Psoas muscle (tissue), 8 donors: Measurements from ENCODE around the gene R3HDM1. TPM values are rescaled to one million over a fixed set of nuclear protein-coding genes. Genes with fewer than 3 reads are reported as not detected.

Source experiments
- ATAC-seq, 4 donors: fragments of 200-7000 bp; cut with Tn5 transposase; one replicate each; pipeline ENCODE4 v1.9.1; 2020; ENCODE audit warnings: moderate library complexity in 3 of 4, mild to moderate bottlenecking in 2 of 4
- DNase-seq, 2 donors: peaks; one replicate each; pipeline ENCODE4 v3.0.0-alpha.2; 2020
- H3K27ac ChIP-seq: fragments of 200-600 bp; one replicate; pipeline ENCODE4 v1.8.0; 2022
- H3K27me3 ChIP-seq, 3 donors: fragments of 200-600 bp in 1 of 3; one replicate each; pipeline versions ENCODE4 v1.6.1 to v1.8.0; 2013 to 2022; ENCODE audit warnings: low read length in 2 of 3, mild to moderate bottlenecking in 2 of 3, moderate library complexity in 1 of 3; ENCODE audit not compliant: insufficient read depth in 3 of 3
- H3K36me3 ChIP-seq, 2 donors: fragments of 200-600 bp in 1 of 2; one replicate each; pipeline versions ENCODE4 v1.6.1 to v1.8.0; 2013 to 2022; ENCODE audit warnings: low read depth in 1 of 2, mild to moderate bottlenecking in 1 of 2, moderate library complexity in 1 of 2; ENCODE audit not compliant: insufficient read depth in 1 of 2
- H3K4me1 ChIP-seq: fragments of 200-600 bp; one replicate; pipeline ENCODE4 v1.8.0; 2022
- H3K4me3 ChIP-seq: fragments of 200-600 bp; one replicate; pipeline ENCODE4 v1.8.0; 2022; ENCODE audit warnings: mild to moderate bottlenecking
- H3K9me3 ChIP-seq: fragments of 200-600 bp; one replicate; pipeline ENCODE4 v1.8.0; 2022
- WGBS, 3 donors: extraction: QIAGEN DNeasy Blood & Tissue Kit; methylation state at CpG; one replicate each; pipeline versions ENCODE4 v1.1.6 to v1.1.7; 2013; 5-methylcytosine and 5-hydroxymethylcytosine counted together
- intact Hi-C, 2 donors: fragments of 100-400 bp; cut with DNase I; formaldehyde crosslinking; loops; one replicate each; pipeline versions ENCODE4 v1.11.0 to v1.14.2; 2022
- polyA plus RNA-seq, 3 donors: library from polyadenylated mRNA; stranded (reverse); fragments of 200-250 nt; gene quantifications; one replicate each; pipeline ENCODE4 v1.2.3, GENCODE V29; 2013
- total RNA-seq, 4 donors: library from RNA; stranded (reverse); fragmentation: NEBNext Ultra II Directional in 2 of 4; extraction: Animal tissue kit (Norgen Biotek cat#: 25700) in 2 of 4; gene quantifications; one replicate each; pipeline versions ENCODE4 v1.2.1 to v1.2.4, GENCODE V29; 2021 to 2023
- TF ChIP-seq, protein P1 (sequence below): fragments of 200-600 bp; IDR thresholded peaks from one replicate; pipeline ENCODE4 v1.8.0; 2022; ENCODE audit warnings: antibody characterized with exemption
- donor health status: healthy with polysubstance abuse.
- donor health status: DM: no; HTN: no; CAD: no; lungs with moderate emphysema.
- donor health status: Bipolar disorder and iron deficiency.
- donor health status: healthy.
- donor health status: DM: yes; HTN: yes; CAD: no.
- donor health status: DM: no; HTN: no; CAD: no.
- donor health status: DM: no; HTN: no; CAD: no.
- donor health status: DM: yes; HTN: yes; CAD: no.

The R3HDM1 gene
- total and polyA plus RNA-seq, 7 donors: 4.6 to 25.3 (median 20.1) TPM

DNA sequence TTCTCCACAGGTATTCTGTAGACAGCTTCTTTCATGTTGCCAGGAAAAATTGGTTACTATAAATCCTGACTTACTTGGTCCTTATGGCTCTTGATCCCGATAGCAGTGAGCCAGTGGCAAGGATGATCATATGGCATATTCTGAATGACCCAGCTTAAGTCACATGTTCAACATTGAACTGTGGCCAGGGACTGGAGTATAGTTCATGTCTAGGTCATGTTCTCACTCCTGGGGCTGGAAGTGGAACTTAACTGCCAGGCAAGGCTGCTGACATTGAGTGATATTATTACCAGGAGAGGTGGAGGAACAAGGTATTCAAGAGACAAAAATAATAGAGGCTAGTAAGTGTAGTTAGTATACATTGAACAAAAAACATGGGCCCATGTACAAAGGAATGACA is 26.2 kb downstream of the R3HDM1 start:
- DNase-seq: no peak
- Histone ChIP-seq H3K4me1 (peaks cover 22% of the 10 kb centered on the region), H3K27me3 (no peaks in the 10 kb centered on the region), H3K9me3 (no peaks in the 10 kb centered on the region), H3K27ac (no peak overlapping the region), H3K36me3 (no peaks in the 10 kb centered on the region), H3K4me3 (no peak overlapping the region)
- TF ChIP-seq, protein P1, sequence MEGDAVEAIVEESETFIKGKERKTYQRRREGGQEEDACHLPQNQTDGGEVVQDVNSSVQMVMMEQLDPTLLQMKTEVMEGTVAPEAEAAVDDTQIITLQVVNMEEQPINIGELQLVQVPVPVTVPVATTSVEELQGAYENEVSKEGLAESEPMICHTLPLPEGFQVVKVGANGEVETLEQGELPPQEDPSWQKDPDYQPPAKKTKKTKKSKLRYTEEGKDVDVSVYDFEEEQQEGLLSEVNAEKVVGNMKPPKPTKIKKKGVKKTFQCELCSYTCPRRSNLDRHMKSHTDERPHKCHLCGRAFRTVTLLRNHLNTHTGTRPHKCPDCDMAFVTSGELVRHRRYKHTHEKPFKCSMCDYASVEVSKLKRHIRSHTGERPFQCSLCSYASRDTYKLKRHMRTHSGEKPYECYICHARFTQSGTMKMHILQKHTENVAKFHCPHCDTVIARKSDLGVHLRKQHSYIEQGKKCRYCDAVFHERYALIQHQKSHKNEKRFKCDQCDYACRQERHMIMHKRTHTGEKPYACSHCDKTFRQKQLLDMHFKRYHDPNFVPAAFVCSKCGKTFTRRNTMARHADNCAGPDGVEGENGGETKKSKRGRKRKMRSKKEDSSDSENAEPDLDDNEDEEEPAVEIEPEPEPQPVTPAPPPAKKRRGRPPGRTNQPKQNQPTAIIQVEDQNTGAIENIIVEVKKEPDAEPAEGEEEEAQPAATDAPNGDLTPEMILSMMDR: no peak
- intact Hi-C loops: no loop called here
- peak; percentile 79 to 93 (median 86) for ATAC-seq
- 15 to 25% (median 25%) methylated on average over 1 of the region's 1 CpG for WGBS, 3 donors

DNA sequence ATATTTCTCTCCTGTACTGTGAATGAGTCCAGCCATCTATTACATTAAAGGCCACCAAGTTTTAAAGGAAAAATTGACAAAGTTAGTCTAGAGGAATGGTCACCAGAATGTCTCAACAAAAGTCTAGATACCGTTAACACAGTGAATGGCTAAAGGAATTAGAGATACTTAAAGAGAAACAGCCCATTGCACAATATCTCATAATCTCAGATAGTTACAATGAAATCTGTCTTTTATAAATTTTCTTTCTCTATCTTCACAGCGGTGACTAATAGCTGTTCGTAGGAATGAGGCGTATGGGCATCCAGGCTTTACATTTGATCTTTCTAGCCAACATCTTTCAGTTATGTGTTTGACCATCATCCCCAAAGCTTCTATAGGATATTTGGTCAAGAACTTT is 30.6 kb downstream of the R3HDM1 start:
- H3K4me3 ChIP-seq: no peak overlapping the region
- peaks cover 14% of the 10 kb centered on the region for H3K4me1 ChIP-seq
- TF ChIP-seq, protein P1: no peak
- no peaks in the 10 kb centered on the region for H3K36me3 ChIP-seq
- WGBS, 3 donors: 97 to 100% (median 98%) methylated on average over 4 of the region's 4 CpGs
- no peaks in the 10 kb centered on the region for H3K27me3 ChIP-seq
- no peak for DNase-seq
- intact Hi-C loops: no loop called here
- no peak overlapping the region for H3K27ac ChIP-seq
- ATAC-seq: no peak
- no peaks in the 10 kb centered on the region for H3K9me3 ChIP-seq

DNA sequence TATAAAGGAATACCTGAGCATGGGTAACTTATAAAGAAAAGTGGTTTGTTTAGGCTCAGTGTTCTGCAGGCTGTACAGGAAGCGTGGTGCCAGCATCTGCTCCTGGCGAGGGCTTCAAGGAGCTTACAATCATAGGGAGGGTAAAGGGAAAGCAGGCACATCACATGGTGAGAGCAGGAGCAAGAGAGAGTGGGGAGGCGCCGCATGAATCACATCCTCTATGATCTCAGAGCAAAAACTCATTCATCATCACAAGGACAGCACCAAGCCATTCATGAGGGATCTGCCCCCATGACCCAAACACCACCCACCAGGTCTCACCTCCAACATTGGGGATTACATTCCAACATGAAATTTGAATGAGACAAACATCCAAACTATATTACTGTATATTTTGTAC is 32.5 kb downstream of the R3HDM1 start:
- H3K9me3 ChIP-seq: no peaks in the 10 kb centered on the region
- 97 to 99% (median 98%) methylated on average over 4 of the region's 4 CpGs for WGBS, 3 donors
- H3K4me1 ChIP-seq: no peaks in the 10 kb centered on the region
- H3K4me3 ChIP-seq: no peak overlapping the region
- H3K27ac ChIP-seq: no peak overlapping the region
- intact Hi-C loops: no loop called here
- ATAC-seq (no peak), DNase-seq (no peak)
- H3K36me3 ChIP-seq: no peaks in the 10 kb centered on the region
- TF ChIP-seq, protein P1: no peak
- H3K27me3 ChIP-seq: no peaks in the 10 kb centered on the region

DNA sequence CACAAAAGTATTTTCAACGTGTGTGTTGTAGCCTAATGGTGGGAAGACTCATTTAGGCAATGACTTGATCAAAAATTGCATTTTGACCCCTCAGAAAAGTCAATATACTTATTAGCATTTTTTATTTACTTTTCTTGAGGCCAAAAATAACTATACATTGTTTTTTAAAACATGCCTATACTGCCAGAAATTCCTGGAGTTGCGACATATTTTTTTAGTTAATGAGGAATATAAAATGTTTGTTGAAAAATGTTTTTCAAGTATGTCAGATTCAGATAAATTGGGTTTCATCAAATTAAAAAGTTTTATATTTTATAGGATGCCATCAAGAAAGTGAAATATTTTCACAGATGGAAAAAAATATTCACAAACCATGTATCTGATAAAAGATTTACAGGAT is 39.6 kb downstream of the R3HDM1 start:
- TF ChIP-seq, protein P1: no peak
- ATAC-seq: no peak
- no peaks in the 10 kb centered on the region for H3K4me1 ChIP-seq
- intact Hi-C loops: no loop called here
- 86 to 95% (median 93%) methylated on average over 2 of the region's 2 CpGs for WGBS, 3 donors
- no peak for DNase-seq
- H3K27ac ChIP-seq: no peak overlapping the region
- no peaks in the 10 kb centered on the region for H3K9me3 ChIP-seq
- H3K27me3 ChIP-seq: no peaks in the 10 kb centered on the region
- peaks cover 0 to 7% of the 10 kb centered on the region in 2 donors for H3K36me3 ChIP-seq
- H3K4me3 ChIP-seq: no peak overlapping the region

DNA sequence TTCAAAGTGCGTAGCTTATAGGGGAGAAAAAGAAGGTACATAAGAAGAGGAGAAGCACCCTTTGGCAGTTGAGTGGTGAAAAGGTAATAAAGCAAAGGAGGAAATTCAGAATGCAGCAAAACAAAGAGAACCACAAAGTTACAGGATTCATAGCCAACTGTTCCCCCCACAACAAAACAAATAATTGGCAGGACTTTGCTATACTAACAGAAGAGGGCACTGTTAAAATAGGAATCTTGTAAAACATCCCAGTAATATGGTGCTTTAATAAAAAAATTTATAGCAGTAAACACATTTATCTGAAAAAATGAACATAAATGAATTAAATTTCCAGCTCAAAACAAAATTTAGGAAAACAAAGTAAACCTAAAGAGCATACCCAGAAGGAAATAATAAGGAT is 42.3 kb downstream of the R3HDM1 start:
- TF ChIP-seq, protein P1: no peak
- ATAC-seq: no peak
- WGBS, 3 donors: 90 to 100% (median 96%) methylated on average over 1 of the region's 1 CpG

More for the DNA sequence above, 42.3 kb downstream of the R3HDM1 start:
- intact Hi-C loops: no loop called here
- Histone ChIP-seq H3K4me1 (no peaks in the 10 kb centered on the region), H3K4me3 (no peak overlapping the region), H3K27me3 (no peaks in the 10 kb centered on the region), H3K36me3 (peaks cover 0 to 7% of the 10 kb centered on the region in 2 donors), H3K27ac (no peak overlapping the region), H3K9me3 (no peaks in the 10 kb centered on the region)
- DNase-seq: no peak
